IMR-90 (cell line): Measurements from ENCODE around the gene RGS7BP.

ENCODE experiments used
- CEBPB ChIP-seq: IDR thresholded peaks from 2 replicates; pipeline ENCODE4 v1.6.1; 2012; ENCODE audit warnings: low read depth, low read length, improper control_type of control experiment
- POLR2A ChIP-seq: IDR thresholded peaks from 2 replicates; pipeline ENCODE4 v1.6.1; 2012; ENCODE audit warnings: mild to moderate bottlenecking, low read depth, low read length
- SMC3 ChIP-seq: fragments of 150-350 bp; IDR thresholded peaks from 2 replicates; pipeline ENCODE4 v1.6.1; 2016; ENCODE audit warnings: low read depth, mild to moderate bottlenecking, antibody characterized with exemption, low read length, moderate library complexity

DNA sequence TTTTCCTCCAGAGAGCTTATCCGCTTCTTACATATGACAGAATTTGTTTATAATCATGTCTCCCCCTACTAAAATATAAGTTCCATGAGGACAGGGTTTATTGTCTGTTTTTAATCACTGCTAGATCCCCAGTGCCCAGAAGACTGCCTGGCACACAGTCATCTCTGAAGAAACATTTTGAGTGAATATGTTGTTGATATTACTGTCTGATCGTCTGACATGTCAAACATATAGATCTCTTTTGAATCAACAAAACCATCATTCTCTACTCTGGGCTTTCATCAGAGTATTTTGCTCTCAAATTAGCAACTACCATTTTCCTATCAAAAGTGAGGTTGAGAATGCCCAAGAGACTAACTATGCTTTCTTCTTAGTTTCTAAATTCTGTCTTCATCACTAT, 117.2 kb downstream of the RGS7BP start:
- TF ChIP-seq POLR2A (no peak), SMC3 (no peak), CEBPB (no peak)
